ENCODE results near the gene USP7.

The USP7 gene

GRCh38 chr16:8903004-8903403 lies 60.7 kb downstream of the USP7 start:
- DNase-seq, result no peak

- DNase-seq, result no peak
These were observed 62.3 kb downstream of the USP7 start for GRCh38 chr16:8901320-8901861.

- DNase-seq, result no peak
These were observed 63.4 kb downstream of the USP7 start for GRCh38 chr16:8900343-8900742.

DNA sequence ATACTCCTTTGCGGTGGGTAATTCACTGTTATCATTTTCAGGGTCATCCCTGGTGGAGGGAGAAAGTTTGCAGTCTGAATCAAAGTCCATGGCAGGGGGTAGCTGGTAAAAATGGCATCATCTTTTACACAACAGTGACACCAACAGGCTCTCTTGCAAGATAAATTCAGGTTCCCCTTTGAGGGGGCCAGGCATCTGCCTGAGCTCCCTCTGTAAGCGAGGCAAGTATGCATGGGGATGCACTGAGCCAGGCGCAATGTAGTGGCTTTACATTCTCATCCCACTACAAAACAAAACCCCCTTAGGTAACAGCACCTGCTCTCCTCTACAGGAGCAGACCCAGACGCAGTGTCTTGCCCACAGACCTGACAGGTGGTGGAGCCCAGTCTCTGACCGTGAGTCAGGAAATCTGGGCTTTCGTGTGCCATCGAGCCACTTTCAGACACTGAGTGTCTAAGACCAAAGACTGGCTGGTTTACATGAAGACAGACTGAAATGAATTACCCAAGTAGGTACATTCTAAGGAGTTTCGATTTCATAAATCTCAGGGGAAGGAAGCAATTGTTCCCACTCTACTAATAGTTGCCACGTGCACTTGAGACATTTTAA lies 63.9 kb downstream of the USP7 start:
- DNase-seq, result no peak

DNA sequence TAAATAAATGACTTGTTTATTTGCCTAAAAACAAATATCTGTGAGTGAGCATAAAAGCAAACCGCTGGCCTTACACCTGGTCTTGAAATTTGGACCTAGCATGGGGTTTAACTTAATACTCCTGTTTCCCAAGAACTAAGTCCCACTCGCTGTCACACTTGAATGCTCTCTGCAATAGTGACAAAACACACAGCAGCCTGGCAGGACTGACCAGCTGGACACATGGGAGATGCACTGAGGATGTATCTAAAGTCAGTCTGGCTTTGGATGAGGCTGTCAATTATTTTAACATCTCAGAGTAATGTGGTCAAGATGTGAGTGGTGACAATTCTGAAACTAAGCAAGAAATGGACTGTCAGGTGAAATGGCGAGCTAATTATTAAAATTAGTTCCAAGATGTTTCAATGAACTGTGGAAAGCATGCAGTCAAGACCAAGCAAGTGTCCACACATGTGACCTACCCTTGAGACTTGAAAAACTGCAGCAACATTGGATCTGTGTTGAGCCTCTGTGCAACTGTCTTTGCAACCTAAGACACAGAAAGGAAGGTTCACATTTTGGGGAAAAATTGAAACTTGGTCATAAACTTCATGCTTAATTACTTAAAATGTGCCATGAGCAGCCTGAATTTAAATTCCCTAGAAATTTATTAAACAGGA lies 64.9 kb downstream of the USP7 start:
- DNase-seq, result no peak

GRCh38 chr16:8894736-8895334 lies 68.9 kb downstream of the USP7 start:
- no peak for DNase-seq

DNA sequence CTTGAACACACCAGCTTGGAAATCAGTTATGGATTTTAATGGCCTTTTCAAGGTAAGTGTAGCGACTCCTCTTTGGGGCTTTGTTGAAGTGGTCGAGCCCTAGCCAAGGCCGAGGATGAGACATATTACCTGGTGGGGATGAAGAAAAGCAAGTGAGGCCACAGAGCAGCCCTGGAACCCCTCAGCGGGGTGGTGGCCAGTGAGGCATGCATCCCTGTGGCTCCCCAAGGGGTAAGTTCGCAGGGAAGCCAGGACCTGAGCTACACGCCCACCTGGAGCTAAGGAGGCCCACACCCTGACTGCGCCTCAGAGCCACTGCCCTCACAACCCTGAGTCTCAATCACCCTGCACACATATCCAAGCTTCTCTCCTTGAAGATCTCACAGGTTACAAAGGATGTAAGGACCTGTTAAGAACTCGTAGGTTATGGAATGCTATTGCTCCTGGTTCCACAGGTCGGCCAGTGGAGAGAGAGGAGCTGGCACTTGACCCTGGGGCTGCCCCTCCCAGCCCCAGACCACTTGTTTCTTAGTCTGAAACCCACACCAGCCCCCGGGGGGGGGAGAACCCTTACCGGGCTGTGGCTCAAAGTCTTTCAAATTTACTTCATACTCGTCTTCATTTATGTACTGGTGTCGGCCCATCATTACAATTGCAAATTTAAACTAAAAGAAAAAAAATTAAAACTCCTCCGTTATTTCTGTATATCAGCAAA lies 69.6 kb downstream of the USP7 start:
- no peak for DNase-seq

- DNase-seq, result no peak
These were observed 70.3 kb downstream of the USP7 start for GRCh38 chr16:8893426-8893825.

- DNase-seq, result no peak
These were observed 71.6 kb downstream of the USP7 start for GRCh38 chr16:8892101-8892575.

DNA sequence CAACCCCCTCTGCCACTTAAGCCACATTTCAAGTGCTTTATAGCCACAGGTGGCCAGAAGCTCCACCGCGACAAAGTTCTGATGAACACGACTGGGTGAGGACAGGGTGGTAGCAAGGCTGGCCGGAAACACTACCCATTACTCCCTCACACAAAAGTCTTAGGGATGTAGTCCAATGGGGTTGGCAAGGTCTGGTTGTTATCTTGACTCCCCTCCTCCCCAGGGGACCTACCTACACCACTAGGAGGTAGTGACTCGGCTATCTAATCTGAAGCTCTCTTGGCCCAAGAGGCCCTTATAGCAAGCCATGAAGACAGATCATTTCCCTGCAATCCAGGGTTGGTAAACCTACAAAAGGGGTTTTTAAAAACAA lies 73.2 kb downstream of the USP7 start:
- DNase-seq, result no peak

GRCh38 chr16:8889893-8890548 lies 73.7 kb downstream of the USP7 start:
- DNase-seq, result peak in 1 of 56 donors; percentile 21

- DNase-seq, result no peak
These were observed 74.5 kb downstream of the USP7 start for GRCh38 chr16:8888951-8889892.

DNA sequence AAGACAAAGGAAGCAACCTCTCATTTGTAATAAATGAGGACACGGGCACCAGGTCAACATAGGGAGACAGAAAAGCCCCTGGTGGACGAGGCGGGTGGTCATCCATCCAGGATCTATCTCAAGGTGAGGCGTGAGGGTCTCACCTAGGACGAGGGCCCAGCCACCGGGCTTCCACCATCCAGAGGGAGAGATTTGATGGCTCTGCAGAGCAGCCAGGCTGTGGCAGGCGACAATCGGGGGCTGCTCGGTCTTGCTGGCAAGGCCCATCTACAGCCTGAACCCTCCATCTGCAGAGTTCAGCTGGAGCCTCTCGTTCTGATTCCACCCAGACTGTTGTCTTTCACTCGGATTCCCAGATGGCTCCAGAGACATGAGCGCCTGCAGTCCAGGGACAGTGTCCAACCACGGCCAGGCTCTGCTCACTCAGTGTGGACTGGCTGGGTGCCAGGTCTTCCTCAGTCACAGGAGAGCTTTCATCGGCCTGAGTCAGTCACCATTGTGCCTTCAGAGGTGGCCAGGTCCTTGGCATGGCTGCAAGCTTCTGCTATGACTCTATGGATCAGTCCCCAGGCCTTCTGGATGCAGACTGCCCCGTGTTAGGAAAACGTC lies 75.7 kb downstream of the USP7 start:
- peak in 50 of 56 donors; percentile 7 to 95 (median 46) for DNase-seq

DNA sequence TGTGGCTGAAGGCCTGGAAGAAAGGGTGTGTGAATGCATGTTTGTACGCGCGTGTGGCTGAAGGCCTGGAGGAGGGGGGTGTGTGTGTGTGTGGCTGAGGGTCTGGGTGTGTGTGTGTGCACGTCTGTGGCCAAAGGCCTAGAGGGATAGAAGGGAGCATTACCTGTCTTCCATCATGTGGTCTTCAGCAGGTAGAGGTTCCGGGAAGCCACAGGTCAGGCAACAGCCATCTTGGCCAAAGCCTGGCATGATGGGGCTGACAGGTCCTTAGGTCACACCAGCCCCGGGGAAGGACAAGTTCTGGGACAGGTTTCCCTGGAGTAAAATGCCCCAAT lies 76.3 kb downstream of the USP7 start:
- DNase-seq, result no peak

DNA sequence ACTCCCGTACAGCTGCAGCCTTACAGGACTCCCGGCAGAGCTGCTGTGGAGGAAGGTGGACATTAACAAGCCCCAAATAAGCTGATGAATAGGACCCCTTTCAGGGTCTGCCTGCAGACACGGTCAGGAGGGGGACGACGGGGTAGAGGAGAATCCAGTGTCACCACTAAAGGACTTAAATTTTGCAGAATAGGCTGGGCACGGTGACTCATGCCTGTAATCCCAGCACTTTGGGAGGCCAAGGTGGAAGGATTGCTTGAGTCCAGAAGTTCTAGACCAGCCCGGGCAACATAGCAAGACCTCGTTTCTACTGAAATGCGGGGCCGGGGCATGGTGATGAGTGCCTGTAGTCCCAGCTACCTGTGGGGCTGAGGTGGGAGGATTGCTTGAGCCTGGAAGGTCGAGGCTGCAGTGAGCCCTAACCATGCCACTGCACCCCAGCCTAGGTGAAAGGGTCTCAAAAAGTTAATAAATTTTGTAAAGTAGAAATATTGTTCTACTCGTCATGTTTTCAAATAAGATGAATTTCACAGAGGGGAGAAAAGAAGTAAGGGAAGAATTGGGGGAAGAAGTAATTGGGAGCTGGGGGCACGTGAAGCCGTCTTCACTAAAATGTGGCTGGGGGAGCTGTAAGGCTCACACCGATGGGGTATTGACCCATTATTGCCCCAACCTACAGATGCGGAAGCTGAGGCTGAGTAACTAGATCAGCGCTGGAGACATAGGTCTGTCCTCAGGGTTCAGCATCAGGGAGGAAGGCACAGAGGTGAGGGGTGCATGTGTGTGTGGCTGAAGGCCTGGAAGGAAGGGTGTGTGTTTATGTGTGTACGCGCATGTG lies 76.9 kb downstream of the USP7 start:
- DNase-seq, result no peak

DNA sequence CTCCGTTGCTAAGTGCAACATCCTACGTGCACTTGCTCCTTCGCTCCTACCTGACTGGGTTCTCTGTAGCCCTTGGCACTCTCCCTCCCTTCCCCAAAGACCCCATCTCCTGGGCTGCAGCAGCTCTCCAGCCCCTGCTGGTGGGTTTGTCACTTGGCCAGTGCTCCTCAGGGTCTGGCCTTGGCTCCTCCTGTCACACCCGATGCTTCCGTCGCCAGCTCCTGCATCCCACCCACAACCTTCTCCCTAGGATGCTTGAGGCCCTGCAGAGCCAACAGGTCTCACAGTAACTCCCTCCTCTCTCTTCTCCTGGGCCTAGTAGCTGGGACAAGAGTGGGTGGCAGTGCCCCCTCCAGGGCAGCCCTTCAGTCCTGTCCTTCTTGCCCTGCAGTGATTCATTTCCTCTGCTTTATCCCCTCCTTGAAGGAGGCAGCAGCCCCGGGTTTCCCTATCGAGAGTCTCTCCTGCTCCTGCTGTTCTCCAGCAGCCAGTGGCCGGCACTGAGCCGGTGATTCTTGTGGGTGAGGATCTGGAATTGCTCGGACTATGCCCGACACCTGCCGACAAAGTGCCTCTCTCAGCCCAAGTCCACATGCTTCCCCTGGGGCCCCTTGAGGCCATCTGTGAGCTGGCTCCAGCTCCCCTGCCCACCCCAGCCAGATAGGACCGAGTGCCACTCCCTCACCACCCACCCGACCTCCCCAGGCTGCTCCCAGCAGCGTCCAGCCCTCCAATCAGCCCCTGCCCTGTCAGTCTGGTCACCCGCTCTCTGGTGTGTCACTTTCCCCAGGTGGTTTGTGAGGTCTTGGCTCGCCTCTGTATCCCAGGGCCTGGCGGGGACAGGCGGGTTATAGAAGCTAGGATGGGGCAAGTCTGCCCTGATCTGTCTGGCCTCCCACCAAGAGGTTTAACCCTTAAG lies 77.8 kb downstream of the USP7 start:
- no peak for DNase-seq

DNA sequence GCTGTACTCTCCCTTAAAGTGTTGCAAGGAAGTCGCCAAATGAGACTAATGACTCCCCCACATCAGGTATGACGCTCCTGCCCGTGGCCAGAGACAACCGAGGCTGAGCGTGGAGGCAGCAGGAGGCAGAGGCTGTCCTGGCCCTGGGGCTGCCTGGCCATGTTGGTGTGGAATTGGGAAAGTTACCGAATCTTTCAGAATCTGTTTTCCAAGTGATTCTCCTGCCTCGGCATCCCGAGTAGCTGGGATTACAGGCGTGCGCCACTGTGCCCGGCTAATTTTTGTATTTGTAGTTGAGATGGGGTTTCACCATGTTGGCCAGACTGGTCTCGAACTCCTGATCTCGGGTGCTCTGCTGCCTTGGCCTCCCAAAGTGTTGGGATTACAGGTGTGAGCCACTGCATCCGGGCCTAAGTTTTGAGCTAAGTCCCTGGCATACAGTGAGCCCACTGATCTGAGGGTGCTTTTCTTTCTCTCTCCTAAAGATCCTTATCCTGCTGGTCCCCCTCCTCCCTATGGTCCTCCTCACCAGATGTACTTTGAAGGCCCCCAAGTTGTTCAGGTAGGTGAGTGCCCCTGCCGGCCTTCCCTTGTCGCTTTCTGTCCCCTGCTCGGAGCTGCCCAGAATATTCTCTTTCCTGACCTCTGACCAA lies 80.9 kb downstream of the USP7 start:
- no peak for DNase-seq
